ENCODE data around the gene KCNH2.
"Not testable (repeated sequence)": the region's sequence is repeated elsewhere in the genome, so short reads cannot be mapped to it uniquely, and the experiment has no call there.

KCNH2 gene

GRCh38 chr7:151012031-151012692 lies 34.0 kb upstream of the KCNH2 start:
- DNase-seq (ENCODE audit: low spot score), result no peak

GRCh38 chr7:151011616-151012015 lies 33.5 kb upstream of the KCNH2 start:
- DNase-seq (ENCODE audit: low spot score), result not testable (repeated sequence)

GRCh38 chr7:151011097-151011409 lies 32.9 kb upstream of the KCNH2 start:
- DNase-seq (ENCODE audit: low spot score), result no peak

GRCh38 chr7:151010307-151011096 lies 32.4 kb upstream of the KCNH2 start:
- DNase-seq (ENCODE audit: low spot score), result no peak

- no peak for DNase-seq (ENCODE audit: low spot score)
Observed at GRCh38 chr7:151010037-151010306, 31.9 kb upstream of the KCNH2 start.

GRCh38 chr7:151009327-151010036 lies 31.4 kb upstream of the KCNH2 start:
- DNase-seq (ENCODE audit: low spot score), result no peak

- peak; percentile 80 for DNase-seq (ENCODE audit: low spot score)
Observed at GRCh38 chr7:151008511-151009323, 30.6 kb upstream of the KCNH2 start.

GRCh38 chr7:151008143-151008510 lies 30.0 kb upstream of the KCNH2 start:
- DNase-seq (ENCODE audit: low spot score), result no peak

- DNase-seq (ENCODE audit: low spot score), result no peak
Observed at GRCh38 chr7:151007469-151007898, 29.4 kb upstream of the KCNH2 start.

- DNase-seq (ENCODE audit: low spot score), result no peak
Observed at GRCh38 chr7:151006590-151007300, 28.6 kb upstream of the KCNH2 start.

GRCh38 chr7:151005566-151005965 lies 27.4 kb upstream of the KCNH2 start:
- no peak for DNase-seq (ENCODE audit: low spot score)

- DNase-seq (ENCODE audit: low spot score), result no peak
Observed at GRCh38 chr7:151003572-151003971, 25.5 kb upstream of the KCNH2 start.

- DNase-seq (ENCODE audit: low spot score), result no peak
Observed at GRCh38 chr7:151001546-151001945, 23.4 kb upstream of the KCNH2 start.

GRCh38 chr7:151000897-151001495 lies 22.9 kb upstream of the KCNH2 start:
- DNase-seq (ENCODE audit: low spot score), result no peak

GRCh38 chr7:150999497-151000230 lies 21.5 kb upstream of the KCNH2 start:
- DNase-seq (ENCODE audit: low spot score), result no peak

- DNase-seq (ENCODE audit: low spot score), result no peak
Observed at GRCh38 chr7:150999001-150999400, 20.9 kb upstream of the KCNH2 start.

GRCh38 chr7:150998341-150998740 lies 20.2 kb upstream of the KCNH2 start:
- no peak for DNase-seq (ENCODE audit: low spot score)

- DNase-seq (ENCODE audit: low spot score), result no peak
Observed at GRCh38 chr7:150997817-150998216, 19.7 kb upstream of the KCNH2 start.

GRCh38 chr7:150997075-150997511 lies 19.0 kb upstream of the KCNH2 start:
- DNase-seq (ENCODE audit: low spot score), result no peak

GRCh38 chr7:150996376-150997074 lies 18.4 kb upstream of the KCNH2 start:
- no peak for DNase-seq (ENCODE audit: low spot score)

All from germinal center (tissue), 1 donor.